H1 (cell line): Measurements from ENCODE around the gene NEURL4. TPM values are rescaled to one million over a fixed set of nuclear protein-coding genes. Genes with fewer than 3 reads are reported as not detected.

ENCODE experiments used
- ASH2L ChIP-seq: fragments of 200-600, 300-600 bp; sonication (generic); IDR thresholded peaks from one replicate; pipeline ENCODE4 v1.7.1; 2017; ENCODE audit warnings: low read length
- BACH1 ChIP-seq: IDR thresholded peaks from 2 replicates; pipeline ENCODE4 v1.6.1; 2012; ENCODE audit warnings: low read length, improper control_type of control experiment
- BCL11A ChIP-seq, 2 experiments: IDR thresholded peaks; one replicate each; pipeline ENCODE4 v1.6.1; 2011; ENCODE audit warnings: low read depth in 2 of 2, low read length in 2 of 2, mild to moderate bottlenecking in 2 of 2
- CHD2 ChIP-seq: IDR thresholded peaks from 2 replicates; pipeline ENCODE4 v1.6.1; 2012; ENCODE audit warnings: low read length, improper control_type of control experiment
- CREB1 ChIP-seq: IDR thresholded peaks from 2 replicates; pipeline ENCODE4 v1.6.1; 2012; ENCODE audit warnings: inconsistent platforms
- EGR1 ChIP-seq: IDR thresholded peaks from 2 replicates; pipeline ENCODE4 v1.6.1; 2011; ENCODE audit warnings: low read depth, low read length, borderline replicate concordance
- EP300 ChIP-seq, 2 experiments: IDR thresholded peaks; 1 replicate in 1 of 2; 2 replicates in 1 of 2; pipeline ENCODE4 v1.6.1; 2011 to 2012; ENCODE audit warnings: low read depth in 2 of 2, low read length in 2 of 2, mild to moderate bottlenecking in 2 of 2, borderline replicate concordance in 1 of 2, inconsistent platforms in 1 of 2, moderate library complexity in 1 of 2
- JUN ChIP-seq: IDR thresholded peaks from 2 replicates; pipeline ENCODE4 v1.6.1; 2011; ENCODE audit warnings: low read depth, mild to moderate bottlenecking, improper control_type of control experiment, low read length
- JUND ChIP-seq: IDR thresholded peaks from 2 replicates; pipeline ENCODE4 v1.6.1; 2011; ENCODE audit warnings: mild to moderate bottlenecking, improper control_type of control experiment, low read length
- NANOG ChIP-seq: IDR thresholded peaks from 2 replicates; pipeline ENCODE4 v1.6.1; 2011; ENCODE audit warnings: low read length, low read depth, mild to moderate bottlenecking, inconsistent platforms; ENCODE audit not compliant: insufficient read depth, poor library complexity, severe bottlenecking
- PHF8 ChIP-seq: fragments of 200-600 bp; sonication (generic); conservative IDR thresholded peaks from 2 replicates; pipeline ENCODE4 v1.7.1; 2012; ENCODE audit warnings: low read depth, mild to moderate bottlenecking, inconsistent platforms, low read length, moderate library complexity
- POLR2A ChIP-seq, 2 experiments: IDR thresholded peaks; 1 replicate in 1 of 2; 2 replicates in 1 of 2; pipeline ENCODE4 v1.6.1; 2011; ENCODE audit warnings: low read depth in 2 of 2, low read length in 2 of 2, mild to moderate bottlenecking in 2 of 2; ENCODE audit errors: control extremely low read depth in 1 of 2
- POU5F1 ChIP-seq: IDR thresholded peaks from 2 replicates; pipeline ENCODE4 v1.6.1; 2011; ENCODE audit warnings: low read depth, mild to moderate bottlenecking, low read length, moderate library complexity
- RBBP5 ChIP-seq: IDR thresholded peaks from 2 replicates; pipeline ENCODE4 v1.7.1; 2012; ENCODE audit warnings: low read depth, mild to moderate bottlenecking, inconsistent platforms, low read length, moderate library complexity, borderline replicate concordance
- SAP30 ChIP-seq: fragments of 300-600 bp; sonication (generic); IDR thresholded peaks from 2 replicates; pipeline ENCODE4 v1.7.1; 2012; ENCODE audit warnings: low read length, moderate library complexity, mild to moderate bottlenecking, inconsistent platforms; ENCODE audit not compliant: insufficient read depth, insufficient replicate concordance
- SIX5 ChIP-seq: IDR thresholded peaks from 2 replicates; pipeline ENCODE4 v1.6.1; 2011; ENCODE audit warnings: mild to moderate bottlenecking, low read depth, low read length
- TAF1 ChIP-seq: IDR thresholded peaks from 2 replicates; pipeline ENCODE4 v1.6.1; 2011; ENCODE audit warnings: mild to moderate bottlenecking, low read depth, low read length
- TBP ChIP-seq: IDR thresholded peaks from 2 replicates; pipeline ENCODE4 v1.6.1; 2011; ENCODE audit warnings: low read depth, low read length, improper control_type of control experiment
- TEAD4 ChIP-seq: IDR thresholded peaks from 2 replicates; pipeline ENCODE4 v1.6.1; 2012; ENCODE audit warnings: low read depth, low read length, inconsistent platforms, mixed read lengths
- ZNF274 ChIP-seq: IDR thresholded peaks from 2 replicates; pipeline ENCODE4 v1.7.0; 2012; ENCODE audit warnings: low read length, borderline replicate concordance; ENCODE audit errors: extremely low read depth
- polyA plus RNA-seq, 7 experiments: library from polyadenylated mRNA; depleted of rRNA in 3 of 7; stranded (reverse) in 5 of 7; unstranded in 2 of 7; fragments of >200 nt in 5 of 7; fragments of 200-250 nt in 2 of 7; gene quantifications; 1 replicate in 5 of 7; 2 replicates in 1 of 7; 4 replicates in 1 of 7; pipeline versions ENCODE4 v1.2.1 to v1.2.3, GENCODE V29; 2011 to 2013; ENCODE audit warnings: missing spikeins in 2 of 7, mixed read lengths in 2 of 7
- total RNA-seq: library from RNA; stranded (reverse); fragmentation: NEBNext Ultra II Directional; extraction: Animal tissue kit (Norgen Biotek cat#: 25700); gene quantifications from 2 replicates; pipeline ENCODE4 v1.2.1, GENCODE V29; 2021
- TF ChIP-seq, protein P1 (sequence below): IDR thresholded peaks from 2 replicates; pipeline ENCODE4 v1.6.1; 2012; ENCODE audit warnings: inconsistent platforms

Gene NEURL4
- total and polyA plus RNA-seq, 2 of the 8 experiments (the other 6 are each of a cell fraction or from before 2014, with no cell fraction given): 29.6 to 46.8 TPM

DNA sequence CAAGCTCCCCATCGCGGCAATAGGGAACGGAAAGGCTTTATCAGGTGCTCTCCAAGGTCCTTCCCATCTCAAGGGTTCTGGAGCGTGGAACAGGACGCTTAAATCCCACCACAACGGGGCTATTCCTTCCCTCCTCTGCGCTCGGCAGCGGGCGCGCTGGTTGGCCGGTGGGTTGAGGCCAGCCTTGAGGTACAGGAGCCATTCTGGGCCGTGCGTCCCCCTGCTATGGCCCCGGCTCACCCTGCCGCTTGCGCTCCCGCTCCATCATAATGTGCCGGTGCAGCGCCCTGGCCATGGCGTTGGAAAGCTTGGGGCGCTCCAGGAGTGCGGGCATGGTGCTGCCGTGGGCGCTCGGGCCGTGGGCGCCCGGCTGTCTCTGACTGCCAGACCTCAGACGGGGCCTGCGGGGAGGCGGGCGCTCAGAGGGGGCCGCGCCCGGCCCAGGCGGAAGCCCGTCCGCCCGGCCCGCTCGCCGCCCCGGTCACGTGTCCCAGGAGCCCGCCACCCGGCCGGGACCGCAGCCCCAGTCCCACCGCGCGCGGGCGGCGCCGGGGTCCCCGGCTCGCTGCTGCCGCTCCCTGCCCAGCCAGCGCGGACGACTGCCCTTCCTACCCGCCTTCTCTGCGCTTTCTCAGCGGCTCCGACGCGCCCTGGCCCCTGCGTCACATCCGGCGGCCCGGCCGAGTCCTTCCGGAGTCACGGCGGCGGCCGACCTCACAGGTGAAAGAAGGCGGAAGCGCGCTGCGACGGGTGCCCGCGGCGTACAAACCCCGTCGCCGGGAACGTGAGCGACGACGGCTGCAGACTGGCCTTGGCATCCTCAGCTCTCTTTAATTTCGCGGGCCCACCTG, 14.2 kb downstream of the NEURL4 start, which contains the start of gene GPS2 (continued):
- TF ChIP-seq BACH1 (no peak), PHF8 (peak; percentile 64), SAP30 (peak; percentile 93), TAF1 (peak; percentile 89), CREB1 (peak; percentile 93), BCL11A (IDR thresholded peaks at IDR 0.05; ENCODE audit: low read depth in 2 of 2, low read length in 2 of 2) (no peak), JUND (0 out of 2 replicates have a peak, but pooled peaks have one; percentile 27), POLR2A (IDR thresholded peaks at IDR 0.05; ENCODE audit: control extremely low read depth in 1 of 2, low read depth in 2 of 2, low read length in 2 of 2) (peak in 1 of 2 experiments; percentile 87; a peak in 2 of 3 replicates), ZNF274 (no peak), EP300 (IDR thresholded peaks at IDR 0.05; ENCODE audit: borderline replicate concordance in 1 of 2, low read depth in 2 of 2, low read length in 2 of 2) (peak in 1 of 2 experiments; percentile 84; a peak in 1 of 3 replicates), RBBP5 (peak; percentile 70; the same call in 1 of the 2 replicates), SIX5 (no peak), CHD2 (peak; percentile 76), POU5F1 (no peak), TBP (peak; percentile 77; the same call in 1 of the 2 replicates), EGR1 (no peak), ASH2L (peak; percentile 80), TEAD4 (0 out of 2 replicates have a peak, but pooled peaks have one; percentile 18), JUN (no peak), NANOG (no peak)
- TF ChIP-seq, protein P1, sequence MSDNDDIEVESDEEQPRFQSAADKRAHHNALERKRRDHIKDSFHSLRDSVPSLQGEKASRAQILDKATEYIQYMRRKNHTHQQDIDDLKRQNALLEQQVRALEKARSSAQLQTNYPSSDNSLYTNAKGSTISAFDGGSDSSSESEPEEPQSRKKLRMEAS: peak; percentile 64
